HG02981 (cell line): ENCODE results near the gene HK1.
"Not testable (repeated sequence)": the region's sequence is repeated elsewhere in the genome, so short reads cannot be mapped to it uniquely, and the experiment has no call there.

ENCODE experiments used
- ATAC-seq: cut with Tn5 transposase; IDR thresholded peaks from one replicate; pipeline ENCODE4 v1.9.1; 2021; ENCODE audit warnings: mild to moderate bottlenecking, moderate library complexity; ENCODE audit not compliant: unreplicated experiment

HK1 gene

GRCh38 chr10:69325637-69326523, 47.6 kb downstream of the HK1 start:
- not testable (repeated sequence) for ATAC-seq

DNA sequence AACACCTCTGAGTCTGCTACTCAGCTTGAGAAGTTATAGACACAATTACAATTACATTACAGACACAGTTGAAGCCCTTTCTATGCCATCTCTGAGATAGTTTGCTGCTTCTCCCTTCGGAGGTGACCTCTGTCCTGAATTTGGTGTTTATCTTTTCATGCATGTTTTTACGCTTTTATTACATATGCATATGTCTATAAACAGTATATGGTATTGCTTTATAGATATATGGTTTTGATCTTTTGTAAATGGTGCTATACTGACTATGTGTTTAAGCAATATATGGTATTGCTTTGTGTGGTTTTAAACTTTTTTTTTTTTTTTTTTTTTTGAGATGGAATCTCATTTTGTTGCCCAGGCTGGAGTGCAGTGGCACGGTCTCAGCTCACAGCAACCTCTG, 48.4 kb downstream of the HK1 start:
- ATAC-seq, result no peak

DNA sequence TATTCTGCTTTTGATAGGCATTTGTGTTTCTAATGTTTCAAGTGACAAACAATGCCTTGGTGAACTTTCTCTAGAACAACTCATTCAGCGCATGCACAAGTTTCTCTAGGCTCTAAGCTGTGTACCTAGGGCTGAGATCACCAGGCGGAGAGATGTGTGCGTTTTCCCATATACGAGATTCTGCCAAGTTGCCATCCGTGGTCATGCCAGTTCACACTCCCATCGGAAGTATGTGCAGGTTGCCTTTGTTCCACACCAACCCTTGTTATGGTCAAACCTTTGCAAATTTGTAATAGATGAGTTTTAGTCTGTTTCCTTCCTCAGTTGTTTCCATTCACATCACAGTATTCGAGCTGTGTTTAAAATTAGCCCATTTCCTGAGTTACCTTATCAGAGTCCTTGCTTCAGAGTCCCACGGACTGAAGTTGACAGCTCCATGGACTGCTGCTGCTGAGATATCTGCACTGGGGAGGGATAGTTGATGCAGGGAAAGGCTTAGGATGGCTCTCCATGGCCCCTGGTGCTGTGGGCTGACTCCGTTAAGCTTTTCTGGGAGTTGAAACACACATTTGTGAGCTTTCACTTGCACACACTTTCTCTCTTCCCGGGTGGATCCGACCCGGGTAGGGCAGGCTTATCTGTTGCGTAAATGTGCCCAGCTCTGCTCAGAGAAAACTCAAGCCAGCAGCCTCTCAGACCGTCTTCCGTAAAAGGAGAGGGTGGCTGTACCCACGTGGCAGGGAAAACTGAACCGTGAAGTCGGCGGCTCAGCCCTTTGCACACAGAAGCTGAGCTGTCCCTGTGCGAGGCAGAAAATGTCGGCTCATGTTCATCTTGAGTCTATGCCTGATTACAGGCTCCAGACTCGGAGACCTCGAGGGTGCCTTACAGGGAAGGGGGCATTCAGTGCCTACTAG, 49.4 kb downstream of the HK1 start:
- peak; percentile 73 for ATAC-seq

DNA sequence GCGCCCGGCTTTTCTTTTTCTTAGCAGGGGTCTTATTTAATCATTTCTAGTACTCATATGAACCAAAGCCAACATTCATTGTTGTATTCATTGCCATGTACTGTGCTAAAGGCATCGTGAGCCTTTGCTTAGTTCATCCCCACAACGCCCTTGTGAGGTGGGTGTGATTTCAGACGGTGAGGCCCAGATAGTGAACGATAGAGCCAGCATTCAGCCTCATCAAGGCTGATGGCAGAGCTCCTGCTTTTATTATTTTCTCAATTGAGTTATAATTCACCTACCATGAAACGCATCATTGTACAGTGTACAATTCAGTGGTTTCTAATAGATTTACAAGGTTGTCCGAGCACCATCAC, 50.1 kb downstream of the HK1 start:
- ATAC-seq, result peak; percentile 10

DNA sequence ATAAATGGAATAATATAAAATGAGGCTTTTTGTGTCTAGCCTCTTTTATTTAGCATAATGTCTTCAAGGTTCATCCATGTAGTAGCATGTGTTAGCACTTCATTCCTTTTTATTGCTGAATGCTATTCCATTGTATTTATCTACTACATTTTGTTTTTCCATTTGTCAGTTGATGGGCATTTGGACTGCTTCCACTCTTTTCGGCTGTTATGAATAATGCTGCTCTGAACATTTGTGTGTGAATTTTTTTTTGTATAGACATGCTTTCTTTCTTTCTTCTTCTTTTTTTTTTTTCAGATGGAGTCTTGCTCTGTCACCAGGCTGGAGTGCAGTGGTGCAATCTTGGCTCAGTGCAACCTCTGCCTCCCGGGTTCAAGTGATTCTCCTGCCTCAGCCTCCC, 50.6 kb downstream of the HK1 start:
- not testable (repeated sequence) for ATAC-seq

DNA sequence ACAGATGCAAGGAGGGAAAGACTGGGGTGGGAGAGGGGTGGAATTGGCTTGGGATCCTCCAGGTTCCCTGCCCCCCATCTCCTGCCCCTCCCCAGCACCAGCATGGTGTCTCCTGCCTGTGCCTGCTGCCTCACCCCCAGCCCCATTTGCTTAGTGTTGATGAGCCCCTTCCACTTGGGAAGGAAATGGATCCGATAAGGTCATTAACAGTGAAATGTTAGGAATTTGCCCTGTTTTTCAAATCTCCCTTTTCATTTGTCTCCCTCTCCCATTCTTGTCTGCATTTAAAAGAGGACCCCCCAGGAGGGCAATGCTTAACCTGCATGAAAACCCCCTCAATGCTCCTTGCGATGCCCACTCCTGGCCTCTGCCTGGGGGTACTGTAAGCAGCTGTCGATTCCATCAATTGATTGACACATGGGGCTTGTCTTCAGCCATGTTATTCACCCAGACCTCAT, 51.5 kb downstream of the HK1 start:
- no peak for ATAC-seq

- ATAC-seq, result no peak
Observed at GRCh38 chr10:69331161-69331560, 52.9 kb downstream of the HK1 start.

- ATAC-seq, result no peak
Observed at GRCh38 chr10:69332278-69333010, 54.1 kb downstream of the HK1 start.

- no peak for ATAC-seq
Observed at GRCh38 chr10:69333205-69333604, 54.9 kb downstream of the HK1 start.

DNA sequence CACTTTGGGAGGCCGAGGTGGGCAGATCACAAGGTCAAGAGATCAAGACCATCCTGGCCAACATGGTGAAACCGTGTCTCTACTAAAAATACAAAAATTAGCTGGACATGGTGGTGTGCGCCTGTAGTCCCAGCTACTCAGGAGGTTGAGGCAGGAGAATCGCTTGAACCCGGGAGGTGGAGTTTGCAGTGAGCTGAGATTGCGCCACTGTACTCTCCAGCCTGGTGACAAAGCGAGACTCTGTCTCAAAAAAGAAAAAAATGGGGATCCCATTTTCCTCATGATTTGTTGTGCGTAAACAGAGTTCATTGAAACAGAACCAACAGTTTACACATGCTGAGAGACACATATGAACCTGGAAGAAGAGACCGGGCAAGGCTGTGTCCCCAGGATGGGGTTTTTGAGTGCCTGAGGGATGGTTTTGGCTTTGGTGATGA, 55.6 kb downstream of the HK1 start:
- not testable (repeated sequence) for ATAC-seq

- ATAC-seq, result no peak
Observed at GRCh38 chr10:69334302-69335062, 56.2 kb downstream of the HK1 start.

DNA sequence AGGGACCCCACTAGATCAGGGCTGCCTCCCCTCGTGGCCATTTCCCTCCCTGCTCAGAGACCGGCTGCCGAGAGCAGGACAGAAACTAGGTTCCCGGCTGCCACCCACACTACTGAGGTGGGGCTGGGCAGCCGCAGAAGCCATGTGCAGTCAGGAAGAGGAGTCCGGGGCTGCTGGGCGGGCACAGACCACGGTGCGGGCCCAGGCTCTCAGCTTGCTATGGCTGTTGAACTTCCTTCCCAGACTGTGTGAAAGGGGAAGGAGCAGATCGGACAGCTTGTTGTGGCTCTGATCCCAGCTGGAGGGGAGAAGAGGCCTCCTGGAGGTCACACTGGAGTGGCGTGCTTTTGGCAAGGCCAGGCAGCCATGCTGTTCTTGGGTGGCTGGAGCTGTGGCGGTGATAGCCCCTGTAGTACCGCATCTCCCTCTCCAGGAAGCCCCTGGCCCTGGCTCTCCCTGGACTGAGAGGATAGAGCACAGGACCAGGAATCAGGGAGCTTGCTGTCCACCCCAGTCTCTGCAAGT, 56.8 kb downstream of the HK1 start:
- ATAC-seq, result no peak

GRCh38 chr10:69335613-69336012, 57.3 kb downstream of the HK1 start:
- no peak for ATAC-seq

DNA sequence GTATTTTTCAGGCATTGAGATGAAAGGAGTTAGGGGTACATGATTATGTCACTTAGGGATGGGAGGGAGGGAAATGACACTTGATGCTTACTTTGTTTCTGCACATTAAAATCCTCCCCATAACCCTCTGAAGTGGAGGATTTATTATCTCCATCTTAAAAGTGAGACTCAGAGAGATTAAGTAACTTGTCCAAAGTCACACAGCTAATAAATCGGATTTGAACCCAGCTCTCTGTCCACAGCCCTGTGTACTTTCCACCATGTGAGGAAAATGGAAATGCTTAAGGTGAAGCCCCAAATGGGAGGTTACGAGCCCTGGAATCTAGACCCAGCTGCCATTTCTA, 58.6 kb downstream of the HK1 start:
- no peak for ATAC-seq

GRCh38 chr10:69337296-69338132, 59.2 kb downstream of the HK1 start:
- ATAC-seq, result no peak

DNA sequence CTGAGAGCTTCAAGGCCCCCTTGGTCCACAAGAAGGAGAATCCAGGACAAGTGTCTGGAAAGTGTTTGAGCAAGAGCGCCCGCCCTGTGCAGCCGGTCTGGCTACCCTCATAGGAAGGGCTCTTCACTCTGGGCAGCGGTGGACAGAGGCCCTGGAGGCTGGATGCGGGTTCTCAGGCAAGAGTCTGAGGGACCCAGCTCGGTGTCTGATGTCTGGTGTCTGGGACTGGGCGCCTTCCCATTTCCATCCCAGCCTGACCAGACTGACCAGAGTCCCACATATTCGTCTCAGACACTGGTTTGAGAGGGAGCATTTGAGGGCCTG, 59.8 kb downstream of the HK1 start:
- no peak for ATAC-seq

- no peak for ATAC-seq
Observed at GRCh38 chr10:69338547-69339450, 60.5 kb downstream of the HK1 start.

- no peak for ATAC-seq
Observed at GRCh38 chr10:69340695-69341094, 62.4 kb downstream of the HK1 start.
